ENCODE measurements around the gene NUP50.

The NUP50 gene

DNA sequence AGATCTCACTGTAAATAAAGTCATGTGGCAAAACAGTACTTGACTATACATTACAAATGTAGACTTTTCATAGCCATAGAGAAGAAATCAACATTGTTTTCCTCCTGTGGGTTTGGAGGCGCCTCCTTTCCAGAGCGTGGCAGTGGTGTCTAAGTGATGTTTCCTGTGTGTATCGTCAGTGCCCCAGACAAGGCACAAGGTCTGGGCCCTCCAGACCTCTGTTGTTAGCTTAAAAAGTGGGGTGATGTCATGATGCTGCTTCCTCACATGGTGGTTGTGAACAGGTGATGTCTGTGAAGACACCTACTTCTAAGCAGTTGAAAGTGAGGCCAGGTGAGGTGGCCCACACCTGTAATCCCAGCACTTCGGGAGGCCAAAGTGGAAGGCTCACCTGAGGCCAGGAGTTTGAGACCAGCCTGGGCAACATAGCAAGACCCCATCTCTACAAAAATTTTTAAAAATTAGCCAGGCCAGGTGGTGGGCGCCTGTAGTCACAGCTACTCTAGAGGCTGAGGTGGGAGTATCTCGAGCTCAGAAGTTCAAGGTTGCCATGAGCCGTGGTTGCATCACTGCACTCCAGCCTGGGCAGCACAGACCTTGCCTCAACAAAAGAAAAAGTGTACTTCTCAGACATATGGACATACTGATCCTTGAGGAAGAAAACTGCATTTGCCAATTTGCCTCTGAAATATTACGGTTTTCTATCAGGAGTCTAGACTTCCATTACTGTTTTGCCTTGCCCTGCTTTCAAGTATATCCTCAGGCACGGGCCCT lies 15.7 kb downstream of the NUP50 start:
- CTCF ChIA-PET: no interaction called here
- POLR2A ChIA-PET: interaction anchor here (0.8 kb wide), 1 partner anchor 16 kb away, joined by 3 read pairs; the partner anchor contains the start of gene NUP50
- DNase-seq (ENCODE audit: extremely low spot score): no peak
- TF ChIP-seq, protein P1, sequence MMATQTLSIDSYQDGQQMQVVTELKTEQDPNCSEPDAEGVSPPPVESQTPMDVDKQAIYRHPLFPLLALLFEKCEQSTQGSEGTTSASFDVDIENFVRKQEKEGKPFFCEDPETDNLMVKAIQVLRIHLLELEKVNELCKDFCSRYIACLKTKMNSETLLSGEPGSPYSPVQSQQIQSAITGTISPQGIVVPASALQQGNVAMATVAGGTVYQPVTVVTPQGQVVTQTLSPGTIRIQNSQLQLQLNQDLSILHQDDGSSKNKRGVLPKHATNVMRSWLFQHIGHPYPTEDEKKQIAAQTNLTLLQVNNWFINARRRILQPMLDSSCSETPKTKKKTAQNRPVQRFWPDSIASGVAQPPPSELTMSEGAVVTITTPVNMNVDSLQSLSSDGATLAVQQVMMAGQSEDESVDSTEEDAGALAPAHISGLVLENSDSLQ (IDR thresholded peaks at IDR 0.05): no peak
- TF ChIP-seq ARNT (IDR thresholded peaks at IDR 0.05): no peak
- no peak for TF ChIP-seq SUZ12 (IDR thresholded peaks at IDR 0.05)
- no peak for TF ChIP-seq SP1 (IDR thresholded peaks at IDR 0.05)
- TF ChIP-seq NFRKB (IDR thresholded peaks at IDR 0.05): no peak
- no peak for TF ChIP-seq ZNF384 (IDR thresholded peaks at IDR 0.05)
- TF ChIP-seq L3MBTL2 (conservative IDR thresholded peaks at IDR 0.05): no peak
- no peak for TF ChIP-seq FOXM1 (IDR thresholded peaks at IDR 0.05; ENCODE audit: borderline replicate concordance)

DNA sequence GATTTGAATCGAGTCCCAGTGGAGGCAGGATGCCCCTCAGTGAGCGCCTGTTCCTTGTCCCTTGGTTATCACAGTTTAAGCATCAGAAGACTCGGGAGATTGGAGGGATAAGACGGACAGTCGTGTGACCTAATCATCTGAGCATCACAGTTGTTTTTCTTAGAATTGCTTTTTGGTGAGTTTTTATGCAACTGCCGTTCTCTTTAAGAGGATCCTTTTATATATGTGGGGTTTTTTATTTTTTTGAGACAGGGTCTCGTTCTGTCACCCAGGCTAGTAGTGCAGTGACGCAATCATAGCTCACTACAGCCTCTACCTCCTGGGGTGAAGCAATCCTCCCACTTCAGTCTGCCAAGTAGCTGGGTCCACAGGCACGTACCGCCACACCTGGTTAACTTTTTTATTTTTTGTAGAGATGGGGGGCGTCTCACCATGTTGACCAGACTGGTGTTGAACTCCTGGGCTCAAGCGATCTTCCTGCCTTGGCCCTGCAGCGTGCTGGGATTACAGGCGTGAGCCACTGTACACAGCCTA lies 16.5 kb downstream of the NUP50 start:
- no peak for DNase-seq (ENCODE audit: extremely low spot score)
- POLR2A ChIA-PET: no interaction called here
- TF ChIP-seq HDGF (IDR thresholded peaks at IDR 0.05; ENCODE audit: borderline replicate concordance) (no peak), FOXA1 (IDR thresholded peaks at IDR 0.05) (no peak), FOXM1 (IDR thresholded peaks at IDR 0.05; ENCODE audit: borderline replicate concordance) (no peak), LEF1 (IDR thresholded peaks at IDR 0.05; ENCODE audit: borderline replicate concordance) (no peak)
- CTCF ChIA-PET: no interaction called here

DNA sequence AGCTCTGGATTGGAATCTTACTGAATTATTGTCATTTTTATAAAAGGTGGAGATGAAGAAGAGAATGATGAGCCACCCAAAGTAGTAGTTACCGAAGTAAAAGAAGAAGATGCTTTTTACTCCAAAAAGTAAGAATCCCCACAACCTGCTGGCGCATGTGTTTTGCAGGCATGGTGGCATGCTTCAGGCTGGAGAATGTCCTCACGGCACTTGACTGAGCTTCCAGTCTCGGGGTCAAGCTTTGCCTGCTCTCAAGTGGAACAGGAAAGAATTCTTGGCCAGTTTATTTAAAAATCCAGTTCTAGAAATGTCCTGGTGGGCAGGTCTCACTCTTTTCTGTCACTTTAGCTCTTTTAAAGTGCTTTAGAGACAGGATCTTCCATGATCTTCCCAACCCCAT lies 17.5 kb downstream of the NUP50 start:
- TF ChIP-seq ELF4 (IDR thresholded peaks at IDR 0.05): no peak
- no peak for TF ChIP-seq SUZ12 (IDR thresholded peaks at IDR 0.05)
- TF ChIP-seq L3MBTL2 (conservative IDR thresholded peaks at IDR 0.05): no peak
- no peak for TF ChIP-seq LEF1 (IDR thresholded peaks at IDR 0.05; ENCODE audit: borderline replicate concordance)
- no peak for TF ChIP-seq FOXK2 (IDR thresholded peaks at IDR 0.05)
- TF ChIP-seq ZNF384 (IDR thresholded peaks at IDR 0.05): no peak
- no peak for TF ChIP-seq BHLHE40 (IDR thresholded peaks at IDR 0.05; ENCODE audit: borderline replicate concordance)
- no peak for TF ChIP-seq HDGF (IDR thresholded peaks at IDR 0.05; ENCODE audit: borderline replicate concordance)
- TF ChIP-seq, protein P1 (IDR thresholded peaks at IDR 0.05): no peak
- TF ChIP-seq ARNT (IDR thresholded peaks at IDR 0.05): no peak
- no peak for TF ChIP-seq FOXM1 (IDR thresholded peaks at IDR 0.05; ENCODE audit: borderline replicate concordance)
- CTCF ChIA-PET: no interaction called here
- DNase-seq (ENCODE audit: extremely low spot score): no peak
- POLR2A ChIA-PET: no interaction called here

DNA sequence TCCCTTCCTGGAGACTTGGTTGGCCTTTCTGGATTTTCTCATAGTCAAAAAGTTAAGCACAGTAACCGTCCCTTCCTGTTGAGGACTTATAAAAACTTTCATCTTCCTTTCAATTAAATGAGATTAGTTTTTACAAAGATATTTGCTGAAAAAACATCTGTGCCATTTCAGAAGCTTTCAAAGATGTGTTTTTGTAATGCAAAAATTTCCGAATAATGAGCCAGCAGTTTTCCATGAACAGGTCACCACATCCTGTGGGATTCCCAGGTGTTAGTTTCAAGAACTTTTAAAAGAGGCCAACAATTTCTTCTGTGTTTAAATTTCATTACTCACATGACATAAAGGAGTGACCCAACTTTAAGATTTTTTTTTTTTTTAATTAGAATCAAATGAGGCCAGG lies 18.0 kb downstream of the NUP50 start:
- ChIA-PET POLR2A (no interaction called here), CTCF (no interaction called here)
- TF ChIP-seq BHLHE40 (IDR thresholded peaks at IDR 0.05; ENCODE audit: borderline replicate concordance) (no peak), NFRKB (IDR thresholded peaks at IDR 0.05) (no peak), LEF1 (IDR thresholded peaks at IDR 0.05; ENCODE audit: borderline replicate concordance) (no peak), ELF4 (IDR thresholded peaks at IDR 0.05) (no peak), ARNT (IDR thresholded peaks at IDR 0.05) (no peak), ZNF384 (IDR thresholded peaks at IDR 0.05) (no peak), SUZ12 (IDR thresholded peaks at IDR 0.05) (no peak)
- TF ChIP-seq, protein P1 (IDR thresholded peaks at IDR 0.05): no peak
- DNase-seq (ENCODE audit: extremely low spot score): no peak

DNA sequence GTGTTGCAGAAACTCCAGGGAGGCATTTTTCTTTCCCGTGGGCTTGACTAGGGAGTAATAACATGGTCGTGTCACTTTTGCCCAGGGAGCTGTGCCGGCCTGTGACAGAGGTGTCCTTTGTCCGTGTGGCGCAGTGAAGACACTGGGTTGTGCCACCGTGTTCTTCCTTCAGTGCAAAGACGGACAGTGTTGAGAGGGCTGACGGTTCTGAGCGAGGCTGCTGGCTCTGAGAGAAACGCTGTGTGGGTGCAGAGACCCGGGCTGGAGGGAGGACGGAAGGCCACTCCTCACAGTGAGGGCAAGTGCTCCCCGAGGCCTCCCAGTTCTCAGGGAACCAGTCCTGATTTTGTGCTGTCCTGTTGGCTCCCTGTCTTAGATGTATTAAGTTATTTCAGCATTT lies 20.2 kb downstream of the NUP50 start:
- ChIA-PET CTCF (no interaction called here), POLR2A (no interaction called here)
- no peak for TF ChIP-seq FOXA1 (IDR thresholded peaks at IDR 0.05)
- TF ChIP-seq NFRKB (IDR thresholded peaks at IDR 0.05): no peak
- TF ChIP-seq, protein P1 (IDR thresholded peaks at IDR 0.05): no peak
- TF ChIP-seq FOXM1 (IDR thresholded peaks at IDR 0.05; ENCODE audit: borderline replicate concordance): no peak
- no peak for DNase-seq (ENCODE audit: extremely low spot score)

DNA sequence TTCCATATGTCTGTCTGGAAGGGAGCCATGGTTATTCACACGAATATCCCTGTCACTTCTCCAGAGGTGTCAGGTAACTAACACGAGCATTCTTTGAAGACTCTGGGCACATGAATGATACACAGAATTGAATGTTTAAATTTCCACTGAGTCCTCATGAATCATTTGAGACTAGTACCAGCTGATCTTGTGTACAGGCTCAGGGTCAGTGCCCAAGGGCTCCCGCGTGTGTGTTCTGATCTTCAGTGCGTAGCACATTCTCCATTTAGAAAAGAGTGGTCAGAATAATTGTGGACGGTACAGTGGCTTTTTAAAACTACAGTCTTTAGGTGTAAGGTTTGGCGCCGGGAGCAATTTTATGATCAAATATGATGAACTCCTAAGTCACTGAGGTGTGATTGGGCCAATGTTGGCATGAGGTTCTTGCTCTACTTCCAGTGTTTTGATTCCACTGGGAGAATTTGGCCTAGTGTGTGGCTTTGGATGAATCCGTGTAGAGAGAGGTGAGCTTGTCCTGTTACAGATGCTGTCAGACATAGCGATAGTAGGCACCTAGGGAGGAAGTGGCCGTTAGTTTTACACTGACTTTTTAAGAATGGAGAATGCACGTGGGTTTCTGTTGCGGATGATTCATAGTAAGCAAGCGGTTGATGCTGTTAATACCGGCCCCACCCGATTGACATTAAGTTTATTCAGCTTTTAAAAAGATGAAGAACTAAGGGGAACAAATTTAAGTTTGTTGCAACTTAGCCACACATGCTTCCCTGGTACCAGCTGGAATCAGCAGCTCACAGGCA lies 22.2 kb downstream of the NUP50 start:
- ChIA-PET POLR2A (no interaction called here), CTCF (no interaction called here)
- no peak for DNase-seq (ENCODE audit: extremely low spot score)
- TF ChIP-seq BHLHE40 (IDR thresholded peaks at IDR 0.05; ENCODE audit: borderline replicate concordance) (no peak), FOXA1 (IDR thresholded peaks at IDR 0.05) (no peak), ARNT (IDR thresholded peaks at IDR 0.05) (no peak), FOXM1 (IDR thresholded peaks at IDR 0.05; ENCODE audit: borderline replicate concordance) (no peak), HDGF (IDR thresholded peaks at IDR 0.05; ENCODE audit: borderline replicate concordance) (no peak), SUZ12 (IDR thresholded peaks at IDR 0.05) (no peak), NFRKB (IDR thresholded peaks at IDR 0.05) (no peak), ZNF384 (IDR thresholded peaks at IDR 0.05) (no peak), TARDBP (IDR thresholded peaks at IDR 0.05) (no peak), LEF1 (IDR thresholded peaks at IDR 0.05; ENCODE audit: borderline replicate concordance) (no peak), L3MBTL2 (conservative IDR thresholded peaks at IDR 0.05) (no peak), ELF4 (IDR thresholded peaks at IDR 0.05) (no peak), CTBP1 (IDR thresholded peaks at IDR 0.05; ENCODE audit: borderline replicate concordance) (no peak), SP1 (IDR thresholded peaks at IDR 0.05) (no peak), FOXK2 (IDR thresholded peaks at IDR 0.05) (no peak)
- TF ChIP-seq, protein P1 (IDR thresholded peaks at IDR 0.05): no peak
